IPS-18c (cell line): ENCODE measurements around the gene SERPINI1.
"Not testable (repeated sequence)": the region's sequence is repeated elsewhere in the genome, so short reads cannot be mapped to it uniquely, and the experiment has no call there.

Experiments used
- H3K4me3 ChIP-seq: 2 replicates; pipeline ENCODE4 v1.7.0; 2013; ENCODE audit warnings: low read depth, mild to moderate bottlenecking, low read length, moderate library complexity; ENCODE audit not compliant: insufficient read depth
- H3K9me3 ChIP-seq: one replicate; pipeline ENCODE4 v1.6.1; 2013; ENCODE audit warnings: mild to moderate bottlenecking, low read length, moderate library complexity; ENCODE audit not compliant: control insufficient read depth, insufficient read depth

SERPINI1 gene

GRCh38 chr3:167821248-167821805 is 85.8 kb downstream of the SERPINI1 start:
- peaks cover 3% of the 10 kb centered on the region for H3K9me3 ChIP-seq
- no peak overlapping the region; the same call in 1 of the 2 replicates for H3K4me3 ChIP-seq

GRCh38 chr3:167823738-167824137 is 88.2 kb downstream of the SERPINI1 start:
- Histone ChIP-seq H3K4me3 (no peak overlapping the region), H3K9me3 (peaks cover 3% of the 10 kb centered on the region)

GRCh38 chr3:167827588-167827987 is 92.1 kb downstream of the SERPINI1 start:
- H3K9me3 ChIP-seq, H3K4me3 ChIP-seq: not testable (repeated sequence)

- H3K9me3 ChIP-seq: no peaks in the 10 kb centered on the region
- H3K4me3 ChIP-seq: no peak overlapping the region
These were observed 93.5 kb downstream of the SERPINI1 start for GRCh38 chr3:167829071-167829470.

- Histone ChIP-seq H3K4me3 (no peak overlapping the region), H3K9me3 (no peaks in the 10 kb centered on the region)
These were observed 94.5 kb downstream of the SERPINI1 start for GRCh38 chr3:167830007-167830406.

GRCh38 chr3:167835359-167835758 is 99.8 kb downstream of the SERPINI1 start:
- H3K4me3 ChIP-seq: no peak overlapping the region
- no peaks in the 10 kb centered on the region for H3K9me3 ChIP-seq

- Histone ChIP-seq H3K9me3 (no peaks in the 10 kb centered on the region), H3K4me3 (no peak overlapping the region)
These were observed 100.4 kb downstream of the SERPINI1 start for GRCh38 chr3:167835953-167836352.

- Histone ChIP-seq H3K4me3 (no peak overlapping the region), H3K9me3 (no peaks in the 10 kb centered on the region)
These were observed 101.9 kb downstream of the SERPINI1 start for GRCh38 chr3:167837466-167837865.

GRCh38 chr3:167839460-167840134 is 104.1 kb downstream of the SERPINI1 start:
- no peaks in the 10 kb centered on the region for H3K9me3 ChIP-seq
- H3K4me3 ChIP-seq: no peak overlapping the region

- no peak overlapping the region for H3K4me3 ChIP-seq
- no peaks in the 10 kb centered on the region for H3K9me3 ChIP-seq
These were observed 104.7 kb downstream of the SERPINI1 start for GRCh38 chr3:167840247-167840646.

GRCh38 chr3:167843481-167843880 is 108.0 kb downstream of the SERPINI1 start:
- no peak overlapping the region for H3K4me3 ChIP-seq
- H3K9me3 ChIP-seq: no peaks in the 10 kb centered on the region

- Histone ChIP-seq H3K4me3 (no peak overlapping the region), H3K9me3 (no peaks in the 10 kb centered on the region)
These were observed 108.4 kb downstream of the SERPINI1 start for GRCh38 chr3:167843886-167844285.

GRCh38 chr3:167844528-167844927 is 109.0 kb downstream of the SERPINI1 start:
- no peaks in the 10 kb centered on the region for H3K9me3 ChIP-seq
- H3K4me3 ChIP-seq: no peak overlapping the region

- Histone ChIP-seq H3K9me3 (no peaks in the 10 kb centered on the region), H3K4me3 (no peak overlapping the region)
These were observed 115.7 kb downstream of the SERPINI1 start for GRCh38 chr3:167851171-167851570.

- H3K4me3 ChIP-seq: no peak overlapping the region
These were observed 116.2 kb downstream of the SERPINI1 start for GRCh38 chr3:167851749-167852148.

GRCh38 chr3:167852216-167852615 is 116.7 kb downstream of the SERPINI1 start:
- H3K9me3 ChIP-seq: no peaks in the 10 kb centered on the region

More at GRCh38 chr3:167851749-167852148, 116.2 kb downstream of the SERPINI1 start:
- no peaks in the 10 kb centered on the region for H3K9me3 ChIP-seq

GRCh38 chr3:167854063-167854462 is 118.5 kb downstream of the SERPINI1 start:
- H3K4me3 ChIP-seq: no peak overlapping the region

More at GRCh38 chr3:167852216-167852615, 116.7 kb downstream of the SERPINI1 start:
- no peak overlapping the region for H3K4me3 ChIP-seq

GRCh38 chr3:167854846-167855245 is 119.3 kb downstream of the SERPINI1 start:
- H3K9me3 ChIP-seq: no peaks in the 10 kb centered on the region
- no peak overlapping the region for H3K4me3 ChIP-seq

More at GRCh38 chr3:167854063-167854462, 118.5 kb downstream of the SERPINI1 start:
- no peaks in the 10 kb centered on the region for H3K9me3 ChIP-seq

GRCh38 chr3:167855306-167855705 is 119.8 kb downstream of the SERPINI1 start:
- no peak overlapping the region for H3K4me3 ChIP-seq
- no peaks in the 10 kb centered on the region for H3K9me3 ChIP-seq
